K562 (cell line): Measurements from ENCODE around the gene GGT6. TPM values are rescaled to one million over a fixed set of nuclear protein-coding genes. Genes with fewer than 3 reads are reported as not detected.
A peak's percentile ranks its signal among the peaks of the same experiment; 100 is the strongest.

Experiments used
- ATAC-seq: fragments of 200-7000 bp; cut with Tn5 transposase; 3 replicates; pipeline ENCODE4 v1.9.1; 2020; ENCODE audit warnings: moderate library complexity
- BruUV-seq: library from RNA; stranded (reverse); fragments of 400-500 nt; replicated peaks from 2 replicates; lab custom pipeline; 2021; lab: Mats Ljungman, UMichigan
- CTCF ChIA-PET: fragments of 300-600 bp; formaldehyde crosslinking; extraction: SDS; loops from one replicate; lab custom pipeline; 2021; ENCODE audit warnings: low intra/inter-chr PET ratio; lab: Yijun Ruan, JAX
- POLR2A ChIA-PET: fragments of 300-600, 350-650 bp; sonication (Branson Sonifier 250); formaldehyde crosslinking; extraction: SDS; loops from one replicate; lab custom pipeline; 2021; ENCODE audit warnings: antibody characterized with exemption, inconsistent platforms; lab: Yijun Ruan, JAX
- DNase-seq, 4 experiments: peaks; one replicate each; pipeline versions ENCODE4 v3.0.0 to v3.0.0-alpha.2; 2011 to 2018; ENCODE audit warnings: low spot score in 3 of 4, mixed read lengths in 3 of 4; ENCODE audit errors: extremely low read depth in 1 of 4
- FAIRE-seq: peaks from 2 replicates; lab custom pipeline; 2011; peaks lifted over from hg19 to GRCh38; lab: Jason Lieb, UNC
- H2AFZ ChIP-seq: 2 replicates; pipeline ENCODE4 v1.6.0; 2011; ENCODE audit warnings: low read depth, low read length, control low read depth, inconsistent platforms
- H3K27ac ChIP-seq: fragments of 200-600 bp; 3 replicates; pipeline ENCODE4 v1.8.0; 2011; ENCODE audit warnings: low read depth, mild to moderate bottlenecking, control low read depth, inconsistent platforms, low read length, moderate library complexity, mixed read lengths; ENCODE audit errors: extremely low read depth
- H3K27me3 ChIP-seq, 2 experiments: fragments of 300-600 bp in 1 of 2; 2 replicates in 1 of 2; 3 replicates in 1 of 2; pipeline versions ENCODE4 v1.6.0 to v1.8.0; 2011; ENCODE audit warnings: inconsistent platforms in 2 of 2, low read length in 2 of 2, mild to moderate bottlenecking in 1 of 2, mixed read lengths in 1 of 2, moderate library complexity in 1 of 2; ENCODE audit not compliant: control insufficient read depth in 2 of 2, insufficient read depth in 2 of 2
- H3K36me3 ChIP-seq: fragments of 300-600 bp; 3 replicates; pipeline ENCODE4 v1.8.0; 2011; ENCODE audit warnings: mild to moderate bottlenecking, low read length, inconsistent platforms; ENCODE audit not compliant: control insufficient read depth, insufficient read depth
- H3K4me1 ChIP-seq, 2 experiments: fragments of 200-600 bp in 1 of 2; replicated peaks in 1 of 2; 2 replicates in 1 of 2; 3 replicates in 1 of 2; pipeline versions ENCODE4 v1.5.1 to v1.8.0; 2011; ENCODE audit warnings: inconsistent platforms in 2 of 2, low read length in 2 of 2, mild to moderate bottlenecking in 1 of 2, mixed read lengths in 1 of 2, moderate library complexity in 1 of 2; ENCODE audit not compliant: control insufficient read depth in 2 of 2, insufficient read depth in 2 of 2
- H3K4me2 ChIP-seq: 2 replicates; pipeline ENCODE4 v1.6.1; 2011; ENCODE audit warnings: low read length, control low read depth, inconsistent platforms, mixed read lengths; ENCODE audit not compliant: insufficient read depth
- H3K4me3 ChIP-seq: fragments of 200-600 bp; sonication (generic), shearing (Covaris generic); 2 replicates; pipeline ENCODE4 v1.5.1; 2016; ENCODE audit warnings: control low read depth, inconsistent platforms
- H3K79me2 ChIP-seq: fragments of 200-600 bp; 3 replicates; pipeline ENCODE4 v1.8.0; 2011; ENCODE audit warnings: low read length, inconsistent platforms; ENCODE audit not compliant: control insufficient read depth, insufficient read depth
- H3K9ac ChIP-seq, 2 experiments: 2 replicates each; pipeline versions ENCODE4 v1.6.0 to v1.6.1; 2011; ENCODE audit warnings: low read depth in 2 of 2, low read length in 2 of 2, control low read depth in 1 of 2, inconsistent platforms in 1 of 2, mild to moderate bottlenecking in 1 of 2, mixed read lengths in 1 of 2; ENCODE audit not compliant: insufficient read depth in 1 of 2
- H3K9me1 ChIP-seq: one replicate; pipeline ENCODE4 v1.6.0; 2011; ENCODE audit warnings: inconsistent platforms, mild to moderate bottlenecking, low read length, moderate library complexity; ENCODE audit not compliant: control insufficient read depth, insufficient read depth
- H3K9me3 ChIP-seq: replicated peaks from 2 replicates; pipeline ENCODE4 v1.5.1; 2011; ENCODE audit warnings: low read depth, low read length, inconsistent platforms; ENCODE audit not compliant: control insufficient read depth, insufficient read depth
- H4K20me1 ChIP-seq: replicated peaks from 2 replicates; pipeline ENCODE4 v1.6.1; 2011; ENCODE audit warnings: low read length, inconsistent platforms, mixed read lengths; ENCODE audit not compliant: control insufficient read depth, insufficient read depth
- FIP1L1 ChIP-seq: fragments of 200-400 bp; formaldehyde crosslinking; IDR thresholded peaks from 2 replicates; pipeline ENCODE4 v1.6.1; 2018; ENCODE audit warnings: mild to moderate bottlenecking, low read depth, low read length; ENCODE audit not compliant: poor library complexity, severe bottlenecking
- NR3C1 ChIP-seq: sonication (generic); formaldehyde crosslinking; IDR thresholded peaks from 2 replicates; pipeline ENCODE4 v1.8.1; 2022; ENCODE audit warnings: missing genetic modification reagents
- POLR2G ChIP-seq: fragments of 200-400 bp; formaldehyde crosslinking; IDR thresholded peaks from 2 replicates; pipeline ENCODE4 v1.6.1; 2017; ENCODE audit warnings: low read depth, mild to moderate bottlenecking, antibody characterized with exemption, low read length, moderate library complexity
- RBFOX2 ChIP-seq: fragments of 200-400 bp; formaldehyde crosslinking; IDR thresholded peaks from 2 replicates; pipeline ENCODE4 v1.6.1; 2017; ENCODE audit warnings: low read depth, mild to moderate bottlenecking, low read length, moderate library complexity
- RBM34 ChIP-seq: fragments of 200-400 bp; formaldehyde crosslinking; IDR thresholded peaks from 2 replicates; pipeline ENCODE4 v1.6.1; 2018; ENCODE audit warnings: low read length, borderline replicate concordance; ENCODE audit not compliant: insufficient read depth
- SLC30A9 ChIP-seq: fragments of 250-450 bp; sonication (Bioruptor Pico); IDR thresholded peaks from 2 replicates; pipeline ENCODE4 v1.8.0; 2022; ENCODE audit warnings: mild to moderate bottlenecking, moderate library complexity
- WGBS: fragments of 100-300 bp; shearing (Covaris generic); methylation state at CpG from one replicate; pipeline ENCODE4 v1.1.6; 2016; ENCODE audit warnings: low coverage, mixed read lengths; ENCODE audit not compliant: insufficient coverage; ENCODE audit errors: missing lambda C conversion rate; 5-methylcytosine and 5-hydroxymethylcytosine counted together
- in situ Hi-C: fragments of 300-500 bp; cut with MboI; formaldehyde crosslinking; loops from 4 replicates; pipeline ENCODE4 v1.15.0; 2018; ENCODE audit warnings: inconsistent platforms, mixed read lengths
- intact Hi-C: fragments of 100-400 bp; cut with micrococcal nuclease; formaldehyde crosslinking; loops from 2 replicates; pipeline ENCODE4 v1.14.2; 2022
- polyA plus RNA-seq, 8 experiments: library from polyadenylated mRNA; depleted of rRNA in 4 of 8; stranded (reverse) in 5 of 8; unstranded in 3 of 8; fragments of >200 nt; fragmentation: Nextera tagmentation in 2 of 8; fragmentation: Illumina TruSeq in 1 of 8; extraction: Ambion mirVana in 2 of 8; extraction: Trizol in 1 of 8; gene quantifications; 2 replicates each; pipeline versions ENCODE4 v1.2.1 to v1.2.3, GENCODE V29; 2011 to 2014; ENCODE audit warnings: inconsistent platforms in 1 of 8, missing spikeins in 1 of 8
- total RNA-seq, 7 experiments: library from RNA; depleted of rRNA in 6 of 7; stranded (reverse); fragments of >200 nt in 6 of 7; fragmentation: Illumina TruSeq in 2 of 7; extraction: Trizol in 2 of 7; gene quantifications; 2 replicates each; pipeline versions ENCODE4 v1.2.1 to v1.2.3, GENCODE V29; 2011 to 2021; ENCODE audit warnings: low replicate concordance in 1 of 7

Gene GGT6
- total and polyA plus RNA-seq, 9 of the 15 experiments (the other 6 are each of a cell fraction or from before 2014, with no cell fraction given), result 0.09 TPM; not detected in 8

DNA sequence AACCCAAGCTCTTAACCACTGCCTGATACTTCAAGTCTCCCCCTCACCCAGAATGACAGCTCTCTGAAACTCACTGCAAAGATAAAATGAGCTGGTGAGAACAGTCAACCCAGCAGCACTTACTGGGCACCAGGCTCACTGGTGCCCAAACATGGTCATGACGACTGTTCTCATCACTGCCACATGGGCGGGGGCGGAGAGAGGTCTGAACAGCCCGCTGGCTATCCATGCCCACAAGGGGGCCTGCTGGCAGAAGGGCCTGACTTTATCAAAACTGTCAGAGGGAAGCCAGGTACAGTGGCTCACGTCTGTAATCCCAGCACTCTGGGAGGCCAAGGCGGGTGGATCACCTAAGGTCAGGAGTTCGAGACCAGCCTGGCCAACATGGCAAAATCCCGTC lies 9.2 kb downstream of the GGT6 start:
- CTCF ChIA-PET, result no interaction called here

DNA sequence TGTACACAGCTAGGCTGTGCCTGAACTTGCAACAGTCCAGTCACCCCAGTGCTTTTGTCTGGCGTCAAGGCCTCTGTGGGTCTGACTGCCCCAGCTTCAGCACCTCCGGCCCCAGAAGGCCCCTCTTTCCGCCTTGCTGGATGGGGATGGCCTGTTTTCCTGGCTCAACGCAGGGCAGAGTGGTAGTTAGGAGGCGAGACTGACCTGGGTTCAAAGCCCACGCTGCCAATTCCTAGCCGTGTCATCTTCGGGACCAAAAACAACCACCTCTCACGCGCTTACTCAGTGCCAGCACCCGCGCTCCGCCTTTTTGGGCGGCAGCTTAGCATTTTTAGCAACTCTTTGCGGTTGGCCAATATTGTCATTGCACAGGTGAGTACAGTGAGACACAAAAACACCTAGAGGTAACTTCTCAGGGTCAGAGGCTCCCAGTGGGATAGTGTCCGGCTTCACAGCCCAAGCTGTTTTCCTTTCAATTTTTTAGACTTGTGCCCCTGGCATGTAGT lies 9.8 kb downstream of the GGT6 start:
- Histone ChIP-seq H3K36me3 (peaks cover 81% of the 10 kb centered on the region; the same call in 2 of the 3 replicates), H3K4me3 (no peak overlapping the region), H3K4me1 (peaks cover 0 to 41% of the 10 kb centered on the region in 2 experiments; a peak in 3 of 5 replicates), H3K9me3 (no peaks in the 10 kb centered on the region), H2AFZ (no peak overlapping the region), H4K20me1 (no peaks in the 10 kb centered on the region), H3K27ac (no peak overlapping the region), H3K9ac (no peak overlapping the region), H3K4me2 (no peak overlapping the region), H3K9me1 (no peaks in the 10 kb centered on the region), H3K27me3 (no peaks in the 10 kb centered on the region), H3K79me2 (peaks cover 37% of the 10 kb centered on the region)
- intact Hi-C loops, result no loop called here
- BruUV-seq, result no TSS peak
- in situ Hi-C loops, result no loop called here
- 98% methylated on average over 10 of the region's 16 CpGs for WGBS
- TF ChIP-seq POLR2G (peak; percentile 12), NR3C1 (CRISPR knock-in tag) (no peak), RBFOX2 (peak; percentile 36; the same call in 1 of the 2 replicates)
- FAIRE-seq (no peak), DNase-seq (no peak), ATAC-seq (no peak)
- ChIA-PET POLR2A (no interaction called here), CTCF (no interaction called here)

More for the DNA sequence above, 9.2 kb downstream of the GGT6 start:
- Histone ChIP-seq H3K27me3 (no peaks in the 10 kb centered on the region), H3K36me3 (peaks cover 77% of the 10 kb centered on the region; the same call in 2 of the 3 replicates), H3K27ac (no peak overlapping the region), H4K20me1 (no peaks in the 10 kb centered on the region), H3K4me1 (peaks cover 3 to 42% of the 10 kb centered on the region in 2 experiments; a peak in 4 of 5 replicates), H3K4me3 (no peak overlapping the region), H3K9ac (no peak overlapping the region), H3K4me2 (no peak overlapping the region), H3K9me3 (no peaks in the 10 kb centered on the region), H3K79me2 (peaks cover 38% of the 10 kb centered on the region), H2AFZ (no peak overlapping the region), H3K9me1 (no peaks in the 10 kb centered on the region)
- ATAC-seq (no peak), FAIRE-seq (no peak), DNase-seq (no peak)
- BruUV-seq, result no TSS peak
- no peak for TF ChIP-seq FIP1L1
- TF ChIP-seq SLC30A9 (CRISPR knock-in tag), result no peak
- no peak for TF ChIP-seq RBM34
- in situ Hi-C loops (no loop called here), intact Hi-C loops (no loop called here)
- POLR2A ChIA-PET, result no interaction called here
- 77% methylated on average over 2 of the region's 8 CpGs for WGBS
